H1 (cell line): ENCODE measurements around the gene WDR64. TPM values are rescaled to one million over a fixed set of nuclear protein-coding genes. Genes with fewer than 3 reads are reported as not detected.

Experiments
- CTCF ChIA-PET: fragments of 300-600 bp; sonication (Branson Sonifier 250); formaldehyde crosslinking; loops from one replicate; lab custom pipeline; 2021; ENCODE audit not compliant: partially characterized antibody; lab: Charles Lee
- POLR2A ChIA-PET: fragments of 300-600 bp; sonication (Branson Sonifier 250); formaldehyde crosslinking; loops from one replicate; lab custom pipeline; 2021; ENCODE audit warnings: inconsistent platforms; ENCODE audit not compliant: partially characterized antibody; lab: Charles Lee
- DNase-seq, 2 experiments: peaks; one replicate each; pipeline versions ENCODE4 v3.0.0 to v3.0.0-alpha.2; 2010 to 2022; ENCODE audit warnings: low spot score in 2 of 2, low read depth in 1 of 2, mixed read lengths in 1 of 2
- FAIRE-seq: peaks from 2 replicates; lab custom pipeline; 2011; peaks lifted over from hg19 to GRCh38; lab: Jason Lieb, UNC
- H2AFZ ChIP-seq: 2 replicates; pipeline ENCODE4 v1.8.1; 2012; ENCODE audit warnings: low read length, inconsistent platforms
- H2AK5ac ChIP-seq: 2 replicates; pipeline ENCODE4 v1.6.1; 2013; ENCODE audit warnings: low read depth, low read length
- H2BK120ac ChIP-seq: replicated peaks from 2 replicates; pipeline ENCODE3; 2013; ENCODE audit warnings: low read depth, low read length, inconsistent platforms
- H2BK12ac ChIP-seq: 2 replicates; pipeline ENCODE4 v1.6.1; 2013; ENCODE audit warnings: low read depth, low read length
- H2BK15ac ChIP-seq: 2 replicates; pipeline ENCODE4 v1.6.1; 2013; ENCODE audit warnings: low read length
- H2BK20ac ChIP-seq: 2 replicates; pipeline ENCODE4 v1.6.1; 2013; ENCODE audit warnings: low read length
- H2BK5ac ChIP-seq: 2 replicates; pipeline ENCODE4 v1.6.1; 2013; ENCODE audit warnings: low read depth, low read length
- H3K14ac ChIP-seq: 2 replicates; pipeline ENCODE4 v1.6.1; 2013; ENCODE audit warnings: inconsistent platforms; ENCODE audit not compliant: insufficient read length
- H3K18ac ChIP-seq: 2 replicates; pipeline ENCODE4 v1.6.1; 2013; ENCODE audit warnings: low read length; ENCODE audit errors: extremely low read depth
- H3K23ac ChIP-seq: 2 replicates; pipeline ENCODE4 v1.6.1; 2013; ENCODE audit warnings: inconsistent platforms; ENCODE audit not compliant: insufficient read length
- H3K23me2 ChIP-seq: 2 replicates; pipeline ENCODE4 v1.6.1; 2013; ENCODE audit warnings: low read depth, low read length
- H3K27ac ChIP-seq: 2 replicates; pipeline ENCODE4 v1.6.1; 2011; ENCODE audit warnings: low read depth, low read length, inconsistent platforms
- H3K27me3 ChIP-seq, 4 experiments: replicated peaks in 1 of 4; 1 replicate in 1 of 4; 2 replicates in 3 of 4; pipeline versions ENCODE4 v1.6.1 to v1.8.1; 2011 to 2013; ENCODE audit warnings: low read length in 3 of 4, mild to moderate bottlenecking in 3 of 4, inconsistent platforms in 2 of 4, mixed read lengths in 2 of 4, moderate library complexity in 1 of 4; ENCODE audit not compliant: control insufficient read depth in 3 of 4, insufficient read depth in 3 of 4; ENCODE audit errors: extremely low read depth in 1 of 4
- H3K36me3 ChIP-seq, 4 experiments: 2 replicates each; pipeline versions ENCODE4 v1.6.1 to v1.8.1; 2011 to 2013; ENCODE audit warnings: mild to moderate bottlenecking in 4 of 4, low read length in 3 of 4, moderate library complexity in 2 of 4, control low read depth in 1 of 4, inconsistent platforms in 1 of 4; ENCODE audit not compliant: insufficient read depth in 4 of 4, control insufficient read depth in 2 of 4
- H3K4ac ChIP-seq: replicated peaks from 2 replicates; pipeline ENCODE3; 2013; ENCODE audit warnings: low read length, low read depth, mixed read lengths, inconsistent platforms; ENCODE audit not compliant: insufficient read length
- H3K4me1 ChIP-seq, 4 experiments: replicated peaks in 1 of 4; 1 replicate in 1 of 4; 2 replicates in 3 of 4; pipeline versions ENCODE4 v1.6.1 to v1.8.1; 2011 to 2013; ENCODE audit warnings: low read length in 3 of 4, inconsistent platforms in 2 of 4, mixed read lengths in 1 of 4; ENCODE audit not compliant: insufficient read depth in 4 of 4, control insufficient read depth in 3 of 4
- H3K4me2 ChIP-seq, 2 experiments: 2 replicates each; pipeline versions ENCODE4 v1.6.1 to v1.8.1; 2011 to 2013; ENCODE audit warnings: low read depth in 2 of 2, low read length in 2 of 2, control low read depth in 1 of 2, inconsistent platforms in 1 of 2, mild to moderate bottlenecking in 1 of 2; ENCODE audit not compliant: insufficient read depth in 1 of 2
- H3K4me3 ChIP-seq, 4 experiments: fragments of 200-600, 300-600 bp in 1 of 4; sonication (generic), shearing (Covaris generic), sonication (Bioruptor Twin) in 1 of 4; 2 replicates each; pipeline versions ENCODE4 v1.5.1 to v1.8.1; 2011 to 2016; ENCODE audit warnings: low read length in 4 of 4, low read depth in 3 of 4, control low read depth in 2 of 4, inconsistent platforms in 2 of 4, mild to moderate bottlenecking in 2 of 4, mixed read lengths in 1 of 4, moderate library complexity in 1 of 4; ENCODE audit not compliant: insufficient read depth in 2 of 4; ENCODE audit errors: extremely low read depth in 1 of 4
- H3K56ac ChIP-seq: replicated peaks from 2 replicates; pipeline ENCODE3; 2013; ENCODE audit warnings: low read depth, mild to moderate bottlenecking, mixed read lengths, low read length, inconsistent platforms; ENCODE audit not compliant: insufficient read length
- H3K79me1 ChIP-seq: 2 replicates; pipeline ENCODE4 v1.6.1; 2013; ENCODE audit warnings: low read depth, low read length, control low read depth
- H3K79me2 ChIP-seq, 2 experiments: 2 replicates each; pipeline versions ENCODE4 v1.6.1 to v1.8.1; 2012 to 2013; ENCODE audit warnings: low read length in 2 of 2, mild to moderate bottlenecking in 2 of 2, inconsistent platforms in 1 of 2; ENCODE audit not compliant: insufficient read depth in 2 of 2, control insufficient read depth in 1 of 2
- H3K9ac ChIP-seq, 4 experiments: replicated peaks in 1 of 4; 1 replicate in 1 of 4; 2 replicates in 3 of 4; pipeline versions ENCODE4 v1.6.1 to v1.8.1; 2011 to 2013; ENCODE audit warnings: low read depth in 3 of 4, low read length in 3 of 4, control low read depth in 2 of 4, mild to moderate bottlenecking in 2 of 4, moderate library complexity in 2 of 4, inconsistent platforms in 1 of 4; ENCODE audit errors: extremely low read depth in 1 of 4
- H3K9me3 ChIP-seq, 2 experiments: 2 replicates each; pipeline versions ENCODE4 v1.6.1 to v1.8.1; 2012 to 2013; ENCODE audit warnings: mild to moderate bottlenecking in 2 of 2, moderate library complexity in 2 of 2, control low read depth in 1 of 2, inconsistent platforms in 1 of 2, low read depth in 1 of 2, low read length in 1 of 2, mixed read lengths in 1 of 2; ENCODE audit not compliant: insufficient read depth in 2 of 2
- H4K20me1 ChIP-seq, 2 experiments: replicated peaks in 1 of 2; 2 replicates each; pipeline versions ENCODE3 to v1.8.1; 2011 to 2013; ENCODE audit warnings: inconsistent platforms in 2 of 2, low read length in 2 of 2, mild to moderate bottlenecking in 1 of 2; ENCODE audit not compliant: insufficient read depth in 2 of 2, control insufficient read depth in 1 of 2
- H4K5ac ChIP-seq: 2 replicates; pipeline ENCODE4 v1.6.1; 2013; ENCODE audit warnings: low read length, low read depth, mixed read lengths, inconsistent platforms; ENCODE audit not compliant: insufficient read length
- H4K8ac ChIP-seq: 2 replicates; pipeline ENCODE4 v1.8.0; 2013; ENCODE audit warnings: mild to moderate bottlenecking, moderate library complexity, low read length, inconsistent platforms; ENCODE audit not compliant: insufficient read depth; ENCODE audit errors: extremely low read depth
- H4K91ac ChIP-seq: replicated peaks from 2 replicates; pipeline ENCODE3; 2013; ENCODE audit warnings: low read length, mixed read lengths, inconsistent platforms; ENCODE audit not compliant: insufficient read length
- POLR2A ChIP-seq, 2 experiments: IDR thresholded peaks; 1 replicate in 1 of 2; 2 replicates in 1 of 2; pipeline ENCODE4 v1.6.1; 2011; ENCODE audit warnings: low read depth in 2 of 2, low read length in 2 of 2, mild to moderate bottlenecking in 2 of 2; ENCODE audit errors: control extremely low read depth in 1 of 2
- POLR2AphosphoS5 ChIP-seq: IDR thresholded peaks from 2 replicates; pipeline ENCODE4 v1.6.1; 2011; ENCODE audit warnings: low read depth, low read length
- POU5F1 ChIP-seq: IDR thresholded peaks from 2 replicates; pipeline ENCODE4 v1.6.1; 2011; ENCODE audit warnings: low read depth, mild to moderate bottlenecking, low read length, moderate library complexity
- RBBP5 ChIP-seq: IDR thresholded peaks from 2 replicates; pipeline ENCODE4 v1.7.1; 2012; ENCODE audit warnings: low read depth, mild to moderate bottlenecking, inconsistent platforms, low read length, moderate library complexity, borderline replicate concordance
- SIN3A ChIP-seq, 2 experiments: IDR thresholded peaks in 1 of 2; conservative IDR thresholded peaks in 1 of 2; 2 replicates each; pipeline ENCODE4 v1.6.1; 2011 to 2012; ENCODE audit warnings: low read length in 2 of 2, improper control_type of control experiment in 1 of 2, low read depth in 1 of 2, mild to moderate bottlenecking in 1 of 2
- SUZ12 ChIP-seq: fragments of 200-600 bp; sonication (generic); IDR thresholded peaks from 2 replicates; pipeline ENCODE4 v1.6.1; 2012; ENCODE audit warnings: mild to moderate bottlenecking, inconsistent platforms, low read length, moderate library complexity, mixed read lengths
- TAF7 ChIP-seq: optimal IDR thresholded peaks from 2 replicates; pipeline ENCODE3; 2011; ENCODE audit warnings: low read depth, mild to moderate bottlenecking, inconsistent platforms, low read length, moderate library complexity, borderline replicate concordance
- YY1 ChIP-seq: IDR thresholded peaks from 2 replicates; pipeline ENCODE4 v1.6.1; 2011; ENCODE audit warnings: low read depth, mild to moderate bottlenecking, low read length
- WGBS, 2 experiments: shearing (Covaris generic) in 1 of 2; methylation state at CpG; one replicate each; pipeline versions ENCODE4 v1.1.6 to v1.1.7; 2013 to 2015; ENCODE audit warnings: low lambda C conversion rate in 2 of 2, mixed read lengths in 2 of 2, inconsistent platforms in 1 of 2, low coverage in 1 of 2, missing lambda C conversion rate in 1 of 2; ENCODE audit not compliant: insufficient replicate concordance in 2 of 2, insufficient coverage in 1 of 2, insufficient read length in 1 of 2; ENCODE audit errors: extremely low coverage in 1 of 2, missing lambda C conversion rate in 1 of 2; 5-methylcytosine and 5-hydroxymethylcytosine counted together
- polyA plus RNA-seq, 7 experiments: library from polyadenylated mRNA; depleted of rRNA in 3 of 7; stranded (reverse) in 5 of 7; unstranded in 2 of 7; fragments of >200 nt in 5 of 7; fragments of 200-250 nt in 2 of 7; gene quantifications; 1 replicate in 5 of 7; 2 replicates in 1 of 7; 4 replicates in 1 of 7; pipeline versions ENCODE4 v1.2.1 to v1.2.3, GENCODE V29; 2011 to 2013; ENCODE audit warnings: missing spikeins in 2 of 7, mixed read lengths in 2 of 7
- total RNA-seq: library from RNA; stranded (reverse); fragmentation: NEBNext Ultra II Directional; extraction: Animal tissue kit (Norgen Biotek cat#: 25700); gene quantifications from 2 replicates; pipeline ENCODE4 v1.2.1, GENCODE V29; 2021

WDR64 gene
- total and polyA plus RNA-seq, 2 of the 8 experiments (the other 6 are each of a cell fraction or from before 2014, with no cell fraction given) = 0.02 TPM; not detected in 1

DNA sequence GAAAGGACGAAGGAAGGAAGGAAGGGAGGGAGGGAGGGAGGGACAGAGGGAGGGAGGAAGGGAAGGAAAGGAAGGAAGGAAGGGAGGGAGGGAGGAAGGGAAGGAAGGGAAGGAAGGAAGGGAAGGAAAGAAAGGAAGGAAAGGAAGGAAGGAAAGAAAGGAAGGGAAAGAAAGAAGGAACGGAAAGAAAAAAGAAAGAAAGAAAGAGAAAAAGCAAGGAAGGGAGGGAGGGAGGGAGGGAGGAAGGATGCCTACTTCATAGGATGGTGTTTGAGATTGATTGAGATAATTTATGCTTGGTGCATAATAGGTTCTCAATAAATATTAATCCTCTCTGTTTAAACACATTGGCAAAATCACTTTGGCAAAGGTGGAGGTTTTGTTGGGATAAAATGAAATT lies 61.2 kb downstream of the WDR64 start:
- Histone ChIP-seq H4K8ac (no peak overlapping the region), H3K4me3 (no peak overlapping the region), H3K18ac (no peak overlapping the region), H3K4ac (no peak overlapping the region), H2BK5ac (no peak overlapping the region), H4K20me1 (no peaks in the 10 kb centered on the region), H3K79me2 (no peaks in the 10 kb centered on the region), H3K23ac (no peak overlapping the region), H2BK12ac (no peak overlapping the region), H3K36me3 (no peaks in the 10 kb centered on the region), H3K4me2 (no peak overlapping the region), H2AFZ (no peak overlapping the region), H2BK120ac (no peak overlapping the region), H3K9me3 (no peaks in the 10 kb centered on the region), H3K56ac (no peak overlapping the region), H3K4me1 (no peaks in the 10 kb centered on the region), H3K79me1 (no peaks in the 10 kb centered on the region), H3K23me2 (no peaks in the 10 kb centered on the region), H4K91ac (no peak overlapping the region), H4K5ac (no peak overlapping the region), H2AK5ac (no peak overlapping the region), H3K27me3 (no peaks in the 10 kb centered on the region), H2BK20ac (no peak overlapping the region), H2BK15ac (no peak overlapping the region), H3K14ac (no peak overlapping the region), H3K9ac (no peak overlapping the region), H3K27ac (no peak overlapping the region)
- ChIA-PET POLR2A (no interaction called here), CTCF (no interaction called here)
- FAIRE-seq (no peak), DNase-seq (no peak)
- WGBS, 2 experiments = 40% methylated on average over 1 of the region's 2 CpGs; no CpG with 5 or more reads in 1 of the 2 experiments
- TF ChIP-seq POLR2AphosphoS5 = no peak
- TF ChIP-seq RBBP5 = no peak
- no peak for TF ChIP-seq YY1
- TF ChIP-seq TAF7 = no peak
- TF ChIP-seq POLR2A (IDR thresholded peaks at IDR 0.05; ENCODE audit: control extremely low read depth in 1 of 2, low read depth in 2 of 2, low read length in 2 of 2) = no peak
- TF ChIP-seq SUZ12 = no peak
- TF ChIP-seq SIN3A (conservative IDR thresholded peaks at IDR 0.05 in 1 of 2, IDR thresholded peaks at IDR 0.05 in 1 of 2; ENCODE audit: low read depth in 1 of 2, low read length in 2 of 2) = no peak
- TF ChIP-seq POU5F1 = no peak
